Epithelial cell of proximal tubule (primary cell): Measurements from ENCODE around the gene SPPL2A. TPM values are rescaled to one million over a fixed set of nuclear protein-coding genes. Genes with fewer than 3 reads are reported as not detected.
"Not testable (repeated sequence)": the region's sequence is repeated elsewhere in the genome, so short reads cannot be mapped to it uniquely, and the experiment has no call there.

Source experiments
- DNase-seq: peaks from one replicate; pipeline ENCODE4 v3.0.0-alpha.2; 2011; ENCODE audit warnings: low read depth
- H3K4me3 ChIP-seq: 2 replicates; pipeline ENCODE4 v1.5.1; 2011; ENCODE audit warnings: low read depth, mild to moderate bottlenecking, low read length
- total RNA-seq: library from RNA; depleted of rRNA; stranded (reverse); fragments of >200 nt; gene quantifications from 2 replicates; pipeline ENCODE4 v1.2.3, GENCODE V29; 2015
- TF ChIP-seq, protein P1 (sequence below): conservative IDR thresholded peaks from 2 replicates; pipeline ENCODE4 v1.5.1; 2012; ENCODE audit warnings: low read depth, mild to moderate bottlenecking, low read length

The SPPL2A gene
- total RNA-seq, 1 donor from 2014 or later = 95.9 TPM

- no peak overlapping the region for H3K4me3 ChIP-seq
- DNase-seq = no peak
- TF ChIP-seq, protein P1, sequence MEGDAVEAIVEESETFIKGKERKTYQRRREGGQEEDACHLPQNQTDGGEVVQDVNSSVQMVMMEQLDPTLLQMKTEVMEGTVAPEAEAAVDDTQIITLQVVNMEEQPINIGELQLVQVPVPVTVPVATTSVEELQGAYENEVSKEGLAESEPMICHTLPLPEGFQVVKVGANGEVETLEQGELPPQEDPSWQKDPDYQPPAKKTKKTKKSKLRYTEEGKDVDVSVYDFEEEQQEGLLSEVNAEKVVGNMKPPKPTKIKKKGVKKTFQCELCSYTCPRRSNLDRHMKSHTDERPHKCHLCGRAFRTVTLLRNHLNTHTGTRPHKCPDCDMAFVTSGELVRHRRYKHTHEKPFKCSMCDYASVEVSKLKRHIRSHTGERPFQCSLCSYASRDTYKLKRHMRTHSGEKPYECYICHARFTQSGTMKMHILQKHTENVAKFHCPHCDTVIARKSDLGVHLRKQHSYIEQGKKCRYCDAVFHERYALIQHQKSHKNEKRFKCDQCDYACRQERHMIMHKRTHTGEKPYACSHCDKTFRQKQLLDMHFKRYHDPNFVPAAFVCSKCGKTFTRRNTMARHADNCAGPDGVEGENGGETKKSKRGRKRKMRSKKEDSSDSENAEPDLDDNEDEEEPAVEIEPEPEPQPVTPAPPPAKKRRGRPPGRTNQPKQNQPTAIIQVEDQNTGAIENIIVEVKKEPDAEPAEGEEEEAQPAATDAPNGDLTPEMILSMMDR = no peak
Observed at GRCh38 chr15:50697109-50697797, 68.3 kb downstream of the SPPL2A start.

- H3K4me3 ChIP-seq, DNase-seq: not testable (repeated sequence)
Observed at GRCh38 chr15:50694634-50695165, 70.8 kb downstream of the SPPL2A start.

GRCh38 chr15:50687302-50687902 lies 78.1 kb downstream of the SPPL2A start:
- peak overlapping the region; percentile 99 for H3K4me3 ChIP-seq
- TF ChIP-seq, protein P1 = no peak
- no peak for DNase-seq

DNA sequence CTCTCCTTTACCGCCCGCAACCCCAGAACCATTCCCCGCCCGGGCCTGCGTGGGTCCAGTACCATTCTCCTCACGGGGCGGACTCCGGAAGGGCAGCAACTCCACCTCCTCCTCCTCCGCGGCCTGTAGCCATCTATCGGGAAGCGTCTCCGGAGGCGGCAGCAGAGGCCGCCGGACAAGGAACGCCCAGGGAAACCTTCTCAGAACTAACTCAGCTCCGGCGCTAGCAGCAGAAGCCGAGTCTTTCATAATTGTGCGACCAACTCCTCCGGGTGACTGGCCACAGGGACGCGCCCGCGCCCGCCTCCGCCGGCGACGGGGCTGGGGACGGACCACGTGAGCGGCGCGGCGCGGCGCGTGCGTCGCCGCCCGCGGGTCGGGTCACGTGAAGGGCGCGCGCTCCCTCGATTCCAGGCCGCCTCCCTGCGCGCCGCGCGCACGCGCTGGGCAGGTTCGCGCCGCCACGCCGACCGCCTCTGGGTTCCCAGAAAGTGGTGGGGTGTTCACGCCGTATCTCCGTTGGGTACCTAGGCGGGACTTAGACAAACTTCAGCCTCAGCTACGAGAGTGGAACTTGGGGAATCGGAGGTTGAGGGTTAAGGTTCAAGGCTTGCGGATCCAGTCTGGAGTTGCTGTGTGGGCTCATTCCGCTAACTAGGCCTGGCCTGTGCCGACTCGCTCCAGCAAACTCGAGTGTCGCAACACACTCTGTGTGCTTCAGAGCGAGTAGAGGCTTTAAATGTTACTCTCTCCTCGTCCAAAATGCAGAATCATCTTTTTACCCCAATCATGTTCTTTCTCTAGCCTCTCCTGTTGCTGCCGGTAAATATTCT lies 78.8 kb downstream of the SPPL2A start, which contains the start of gene TRPM7:
TSS of gene TRPM7 (minus strand) at position 329 of the 833 bp plus-strand sequence. CDS start at position 65, 264 bp downstream.
- peak; percentile 74 for DNase-seq
- H3K4me3 ChIP-seq = peak within 1 kb of the TSS; percentile 99
- TF ChIP-seq, protein P1 = peak; percentile 16

- TF ChIP-seq, protein P1 = no peak
- no peak for DNase-seq
- peak overlapping the region; percentile 99 for H3K4me3 ChIP-seq
Observed at GRCh38 chr15:50685976-50686468, 79.5 kb downstream of the SPPL2A start.

DNA sequence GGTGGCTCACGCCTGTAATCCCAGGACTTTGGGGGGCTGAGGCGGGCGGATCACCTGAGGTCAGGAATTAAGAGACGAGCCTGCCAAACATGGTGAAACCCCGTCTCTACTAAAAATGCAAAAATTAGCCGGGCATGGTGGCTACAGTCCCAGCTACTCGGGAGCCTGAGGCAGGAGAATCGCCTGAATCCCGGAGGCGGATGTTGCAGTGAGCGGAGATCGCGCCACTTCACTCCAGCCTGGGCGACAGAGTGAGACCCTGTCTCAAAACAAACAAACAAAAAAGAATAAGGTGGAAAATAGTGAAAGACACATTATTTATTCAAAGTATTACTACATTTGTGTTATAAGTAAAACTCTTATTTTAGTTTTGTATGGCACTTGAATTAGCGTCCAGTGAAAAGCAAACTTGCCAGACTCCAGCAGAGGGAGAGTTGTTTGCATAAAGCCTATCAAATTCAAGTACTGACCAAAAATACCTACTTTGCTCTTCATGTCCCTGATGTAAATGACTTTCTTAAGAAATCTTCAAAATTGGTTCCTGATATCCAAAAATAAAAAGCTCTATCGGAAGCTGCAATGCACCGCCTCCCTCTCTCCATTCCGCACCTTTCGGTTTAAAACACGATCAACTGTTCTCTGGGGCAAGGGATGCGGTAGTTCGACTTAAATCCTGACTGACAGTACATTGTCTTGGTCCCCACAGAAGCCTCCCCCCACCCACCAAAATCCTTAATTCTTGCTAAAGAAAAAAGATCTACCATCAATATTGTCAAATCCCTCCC lies 80.1 kb downstream of the SPPL2A start:
- H3K4me3 ChIP-seq = peak overlapping the region; percentile 99
- TF ChIP-seq, protein P1 = no peak
- no peak for DNase-seq
